Gastroesophageal sphincter (tissue), 4 donors: Measurements from ENCODE around the gene SLFN13. TPM values are rescaled to one million over a fixed set of nuclear protein-coding genes. Genes with fewer than 3 reads are reported as not detected.
"Not testable (repeated sequence)": the region's sequence is repeated elsewhere in the genome, so short reads cannot be mapped to it uniquely, and the experiment has no call there.

Source experiments
- ATAC-seq: fragments of 150-250 bp; one replicate; pipeline ENCODE4 v1.9.1; 2016; ENCODE audit warnings: mild to moderate bottlenecking, moderate library complexity
- H3K27ac ChIP-seq, 4 donors: fragments of 200-600 bp; sonication (generic) in 3 of 4; 1 replicate in 3 of 4; 2 replicates in 1 of 4; pipeline ENCODE4 v1.5.1; 2016 to 2019
- H3K27me3 ChIP-seq: fragments of 200-600 bp; sonication (generic); one replicate; pipeline ENCODE4 v1.5.1; 2019
- H3K36me3 ChIP-seq, 2 donors: fragments of 200-600 bp; sonication (generic); one replicate each; pipeline ENCODE4 v1.5.1; 2019; ENCODE audit warnings: control low read depth in 1 of 2
- H3K4me1 ChIP-seq, 3 donors: fragments of 200-600 bp; sonication (generic); 1 replicate in 2 of 3; 2 replicates in 1 of 3; pipeline ENCODE4 v1.5.1; 2016 to 2019; ENCODE audit warnings: control low read depth in 2 of 3
- H3K4me3 ChIP-seq, 2 donors: fragments of 200-600 bp; sonication (generic); one replicate each; pipeline ENCODE4 v1.5.1; 2019; ENCODE audit warnings: mild to moderate bottlenecking in 1 of 2, moderate library complexity in 1 of 2
- H3K9me3 ChIP-seq, 3 donors: fragments of 200-600 bp; sonication (generic); one replicate each; pipeline ENCODE4 v1.5.1; 2017 to 2019; ENCODE audit warnings: control low read depth in 2 of 3
- EP300 ChIP-seq: sonication (generic); formaldehyde crosslinking; IDR thresholded peaks from one replicate; pipeline ENCODE4 v1.6.1; 2017; ENCODE audit warnings: antibody characterized with exemption, mild to moderate bottlenecking
- POLR2A ChIP-seq, 2 donors: fragments of 450-650 bp; IDR thresholded peaks; one replicate each; pipeline ENCODE4 v1.6.1; 2017; ENCODE audit warnings: antibody characterized with exemption in 2 of 2, mild to moderate bottlenecking in 2 of 2, moderate library complexity in 1 of 2
- POLR2AphosphoS5 ChIP-seq: sonication (generic); formaldehyde crosslinking; IDR thresholded peaks from one replicate; pipeline ENCODE4 v1.6.1; 2017; ENCODE audit warnings: antibody characterized with exemption
- WGBS, 2 donors: methylation state at CpG; one replicate each; pipeline ENCODE4 v1.1.5; 2018; ENCODE audit warnings: low coverage in 1 of 2; 5-methylcytosine and 5-hydroxymethylcytosine counted together
- total RNA-seq, 4 donors: library from RNA; depleted of rRNA; stranded (reverse); fragments of >200 nt; gene quantifications; one replicate each; pipeline ENCODE4 v1.1.0, GENCODE V29; 2016
- TF ChIP-seq, protein P1 (sequence below), 4 experiments: fragments of 200-600 bp in 2 of 4; fragments of 450-650 bp in 2 of 4; sonication (generic) in 1 of 4; IDR thresholded peaks; one replicate each; pipeline ENCODE4 v1.5.1; 2017 to 2019; ENCODE audit warnings: antibody characterized with exemption in 4 of 4, mild to moderate bottlenecking in 2 of 4, moderate library complexity in 2 of 4

Gene SLFN13
- total RNA-seq, 4 donors from 2014 or later, result 1.9 to 12.3 (median 5.0) TPM

DNA sequence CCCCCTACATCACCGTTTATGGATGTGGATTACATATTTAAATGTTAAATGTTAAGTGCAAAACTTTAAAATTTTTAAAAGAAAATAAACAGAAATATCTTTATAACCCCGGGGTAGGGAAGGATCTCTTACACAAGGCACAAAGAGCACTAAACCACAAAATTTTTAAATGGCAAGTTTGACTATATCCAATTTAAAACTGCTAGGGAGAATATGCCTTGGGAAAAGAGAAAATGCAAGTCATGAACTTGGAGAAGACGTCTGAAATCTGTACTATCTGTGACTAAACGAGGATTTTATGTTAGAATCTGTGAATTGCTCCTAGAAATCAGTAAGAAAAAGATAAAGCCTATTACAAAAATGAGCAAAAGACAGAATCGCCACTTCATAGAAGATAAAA lies 28.7 kb upstream of the SLFN13 start:
- no peak for ATAC-seq
- Histone ChIP-seq H3K9me3 (no peaks in the 10 kb centered on the region), H3K27me3 (peaks cover 67% of the 10 kb centered on the region), H3K36me3 (no peaks in the 10 kb centered on the region), H3K27ac (no peak overlapping the region), H3K4me3 (no peak overlapping the region), H3K4me1 (no peaks in the 10 kb centered on the region)
- TF ChIP-seq EP300, result no peak
- TF ChIP-seq, protein P1, sequence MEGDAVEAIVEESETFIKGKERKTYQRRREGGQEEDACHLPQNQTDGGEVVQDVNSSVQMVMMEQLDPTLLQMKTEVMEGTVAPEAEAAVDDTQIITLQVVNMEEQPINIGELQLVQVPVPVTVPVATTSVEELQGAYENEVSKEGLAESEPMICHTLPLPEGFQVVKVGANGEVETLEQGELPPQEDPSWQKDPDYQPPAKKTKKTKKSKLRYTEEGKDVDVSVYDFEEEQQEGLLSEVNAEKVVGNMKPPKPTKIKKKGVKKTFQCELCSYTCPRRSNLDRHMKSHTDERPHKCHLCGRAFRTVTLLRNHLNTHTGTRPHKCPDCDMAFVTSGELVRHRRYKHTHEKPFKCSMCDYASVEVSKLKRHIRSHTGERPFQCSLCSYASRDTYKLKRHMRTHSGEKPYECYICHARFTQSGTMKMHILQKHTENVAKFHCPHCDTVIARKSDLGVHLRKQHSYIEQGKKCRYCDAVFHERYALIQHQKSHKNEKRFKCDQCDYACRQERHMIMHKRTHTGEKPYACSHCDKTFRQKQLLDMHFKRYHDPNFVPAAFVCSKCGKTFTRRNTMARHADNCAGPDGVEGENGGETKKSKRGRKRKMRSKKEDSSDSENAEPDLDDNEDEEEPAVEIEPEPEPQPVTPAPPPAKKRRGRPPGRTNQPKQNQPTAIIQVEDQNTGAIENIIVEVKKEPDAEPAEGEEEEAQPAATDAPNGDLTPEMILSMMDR (IDR thresholded peaks at IDR 0.05), result no peak
- no peak for TF ChIP-seq POLR2A (IDR thresholded peaks at IDR 0.05)
- no peak for TF ChIP-seq POLR2AphosphoS5
- 64 to 67% methylated on average over 4 to 5 of the region's 5 CpGs for WGBS, 2 donors

GRCh38 chr17:35476283-35476820 lies 27.8 kb upstream of the SLFN13 start:
- no peaks in the 10 kb centered on the region for H3K4me1 ChIP-seq
- H3K27ac ChIP-seq, result no peak overlapping the region
- 70 to 100% methylated on average over 1 to 2 of the region's 2 CpGs for WGBS, 2 donors
- H3K36me3 ChIP-seq, result no peaks in the 10 kb centered on the region
- H3K4me3 ChIP-seq, result no peak overlapping the region
- no peaks in the 10 kb centered on the region for H3K9me3 ChIP-seq
- peaks cover 58% of the 10 kb centered on the region for H3K27me3 ChIP-seq
- no peak for ATAC-seq
- TF ChIP-seq, protein P1 (IDR thresholded peaks at IDR 0.05), result no peak
- no peak for TF ChIP-seq POLR2A (IDR thresholded peaks at IDR 0.05)
- TF ChIP-seq EP300, result no peak
- TF ChIP-seq POLR2AphosphoS5, result no peak

DNA sequence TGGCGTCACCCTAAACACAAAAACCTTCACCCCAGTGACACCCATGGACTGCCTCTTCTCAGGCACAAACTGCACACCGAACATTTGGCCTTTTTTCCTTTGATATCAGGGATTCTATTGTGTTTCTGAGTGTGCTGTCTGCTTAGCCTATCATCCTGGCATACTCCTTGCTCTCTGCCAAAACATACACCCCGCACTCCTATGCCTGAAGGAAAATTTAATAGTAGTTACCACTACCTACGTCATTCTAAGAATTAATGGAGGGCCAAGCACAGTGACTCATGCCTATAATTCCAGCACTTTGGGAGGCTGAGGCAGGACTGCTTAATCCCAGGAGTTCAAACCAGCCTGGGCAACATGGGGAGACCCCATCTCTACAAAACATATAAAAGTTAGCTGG lies 19.9 kb upstream of the SLFN13 start:
- ATAC-seq, result no peak
- Histone ChIP-seq H3K4me3 (no peak overlapping the region), H3K27ac (no peak overlapping the region), H3K4me1 (no peaks in the 10 kb centered on the region), H3K36me3 (no peaks in the 10 kb centered on the region), H3K9me3 (no peaks in the 10 kb centered on the region), H3K27me3 (peaks cover 16% of the 10 kb centered on the region)
- WGBS, 2 donors, result 75 to 100% methylated on average over 1 to 4 of the region's 4 CpGs
- TF ChIP-seq EP300 (no peak), POLR2A (IDR thresholded peaks at IDR 0.05) (no peak), POLR2AphosphoS5 (no peak)
- TF ChIP-seq, protein P1 (IDR thresholded peaks at IDR 0.05), result no peak

DNA sequence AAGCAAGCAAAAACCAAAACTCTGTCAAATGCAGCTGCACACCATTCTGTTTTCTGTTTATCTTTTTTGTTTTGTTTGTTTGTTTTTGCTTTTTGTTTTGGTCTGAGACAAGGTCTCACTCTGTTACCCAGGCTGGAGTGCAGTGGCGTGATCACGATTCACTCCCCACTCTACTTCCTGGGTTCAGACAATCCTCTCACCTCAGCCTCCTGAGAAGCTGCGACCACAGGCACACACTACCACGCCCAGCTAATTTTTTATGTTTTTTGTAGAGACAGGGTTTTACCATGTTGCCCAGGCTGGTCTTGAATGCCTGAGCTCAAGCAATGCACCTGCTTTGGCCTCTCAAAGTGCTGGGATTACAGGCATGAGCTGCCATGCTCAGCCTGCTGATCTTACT lies 19.3 kb upstream of the SLFN13 start:
- ATAC-seq, result no peak
- TF ChIP-seq EP300 (no peak), POLR2AphosphoS5 (no peak), POLR2A (IDR thresholded peaks at IDR 0.05) (no peak)
- TF ChIP-seq, protein P1 (IDR thresholded peaks at IDR 0.05), result no peak
- no peaks in the 10 kb centered on the region for H3K36me3 ChIP-seq
- H3K27me3 ChIP-seq, result peaks cover 22% of the 10 kb centered on the region
- no peak overlapping the region for H3K4me3 ChIP-seq
- H3K4me1 ChIP-seq, result no peaks in the 10 kb centered on the region
- no peaks in the 10 kb centered on the region for H3K9me3 ChIP-seq
- WGBS, 2 donors, result 52% methylated on average over 3 of the region's 4 CpGs; no CpG with 5 or more reads in 1 of the 2 donors
- no peak overlapping the region for H3K27ac ChIP-seq

DNA sequence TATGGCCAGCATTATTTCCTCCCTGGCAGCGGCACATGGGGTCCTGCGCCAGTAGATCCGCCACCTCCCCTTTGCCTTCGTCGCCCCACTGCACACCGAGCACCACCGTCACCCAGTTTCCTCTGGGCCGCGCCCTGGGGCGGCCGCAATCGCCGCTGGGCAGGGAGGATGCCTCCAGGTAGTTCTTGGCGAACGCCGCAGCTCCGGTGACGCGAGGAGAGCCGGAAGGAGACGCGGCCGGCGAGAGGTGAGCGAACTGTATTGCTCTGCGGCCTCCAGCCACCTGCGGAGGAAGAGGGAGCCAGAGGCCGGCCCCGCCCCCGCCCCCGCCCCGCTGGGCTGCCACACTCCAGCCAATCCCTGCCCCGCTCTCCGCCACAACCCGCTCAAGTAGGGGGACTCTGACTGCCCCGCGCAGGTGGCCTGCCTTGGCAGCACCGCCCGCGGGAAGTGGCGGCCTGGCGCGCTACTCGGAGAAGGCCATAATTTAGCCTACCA lies 11.8 kb upstream of the SLFN13 start:
- H3K27ac ChIP-seq, result no peak overlapping the region
- TF ChIP-seq, protein P1 (IDR thresholded peaks at IDR 0.05), result no peak
- no peak for TF ChIP-seq POLR2A (IDR thresholded peaks at IDR 0.05)
- TF ChIP-seq EP300, result no peak
- TF ChIP-seq POLR2AphosphoS5, result no peak
- no peaks in the 10 kb centered on the region for H3K9me3 ChIP-seq
- peaks cover 58% of the 10 kb centered on the region for H3K27me3 ChIP-seq
- peak overlapping the region in 1 of 2 donors; percentile 41 for H3K4me3 ChIP-seq
- H3K4me1 ChIP-seq, result peaks cover 0 to 7% (median 0%) of the 10 kb centered on the region in 3 donors
- WGBS, 2 donors, result 13% methylated on average over 10 of the region's 44 CpGs; no CpG with 5 or more reads in 1 of the 2 donors
- peak; percentile 55 for ATAC-seq
- H3K36me3 ChIP-seq, result no peaks in the 10 kb centered on the region

DNA sequence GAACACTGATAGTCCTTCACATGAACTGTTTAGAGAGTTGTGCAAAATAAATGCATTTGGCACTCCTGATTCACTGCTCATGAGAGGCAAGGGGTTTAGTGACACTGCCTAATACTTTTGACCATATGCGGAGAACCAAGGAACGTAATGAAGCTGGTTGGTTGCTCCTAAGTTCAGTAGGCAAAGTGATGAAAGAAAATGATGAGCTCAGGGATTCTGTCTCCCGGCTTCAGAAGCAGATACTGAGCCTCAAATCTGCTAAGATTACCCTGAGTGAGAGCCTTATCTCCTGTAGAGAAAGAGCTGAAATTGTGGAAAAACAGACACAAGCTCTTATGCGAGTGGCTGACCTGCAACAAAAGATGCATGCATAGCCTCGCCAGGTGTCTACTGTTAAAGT lies 5.5 kb upstream of the SLFN13 start:
- not testable (repeated sequence) for ATAC-seq, H3K27ac ChIP-seq, H3K36me3 ChIP-seq, H3K9me3 ChIP-seq, H3K4me3 ChIP-seq, H3K4me1 ChIP-seq
- H3K27me3 ChIP-seq, result peaks cover 36% of the 10 kb centered on the region
- 91% methylated on average over 5 of the region's 5 CpGs; no CpG with 5 or more reads in 1 of the 2 donors for WGBS, 2 donors
